H9 (cell line): Measurements from ENCODE around the gene TMEM217. TPM values are rescaled to one million over a fixed set of nuclear protein-coding genes. Genes with fewer than 3 reads are reported as not detected.

Experiments used
- DNase-seq: peaks from one replicate; pipeline ENCODE4 v3.0.0-alpha.2; 2017
- H2AFZ ChIP-seq: one replicate; pipeline ENCODE4 v1.6.1; 2013; ENCODE audit warnings: mild to moderate bottlenecking, low read length, control low read depth, moderate library complexity
- H2AK5ac ChIP-seq: 2 replicates; pipeline ENCODE4 v1.6.1; 2013; ENCODE audit warnings: low read length, control low read depth, mixed read lengths; ENCODE audit not compliant: insufficient read length
- H2BK120ac ChIP-seq: one replicate; pipeline ENCODE4 v1.6.1; 2013; ENCODE audit warnings: low read depth, mild to moderate bottlenecking, low read length, control low read depth, inconsistent platforms; ENCODE audit not compliant: poor library complexity, severe bottlenecking
- H2BK12ac ChIP-seq: 2 replicates; pipeline ENCODE4 v1.6.1; 2013; ENCODE audit warnings: low read length, control low read depth, mixed read lengths, low read depth; ENCODE audit not compliant: insufficient read length
- H2BK15ac ChIP-seq: 2 replicates; pipeline ENCODE4 v1.6.1; 2013; ENCODE audit warnings: low read depth, low read length, control low read depth
- H2BK20ac ChIP-seq: one replicate; pipeline ENCODE4 v1.6.1; 2013; ENCODE audit warnings: low read depth, mild to moderate bottlenecking, low read length, control low read depth, inconsistent platforms; ENCODE audit not compliant: poor library complexity, severe bottlenecking
- H2BK5ac ChIP-seq: 2 replicates; pipeline ENCODE4 v1.6.1; 2013; ENCODE audit warnings: low read length, control low read depth, mixed read lengths; ENCODE audit not compliant: insufficient read length
- H3K14ac ChIP-seq: 2 replicates; pipeline ENCODE4 v1.6.1; 2013; ENCODE audit warnings: low read length, control low read depth; ENCODE audit not compliant: insufficient read depth
- H3K18ac ChIP-seq: 2 replicates; pipeline ENCODE4 v1.6.1; 2013; ENCODE audit warnings: low read depth, mild to moderate bottlenecking, mixed read lengths, low read length, control low read depth; ENCODE audit not compliant: insufficient read length
- H3K23ac ChIP-seq: 2 replicates; pipeline ENCODE4 v1.6.1; 2013; ENCODE audit warnings: low read length, control low read depth, mixed read lengths, low read depth; ENCODE audit not compliant: insufficient read length
- H3K23me2 ChIP-seq: 2 replicates; pipeline ENCODE4 v1.6.1; 2013; ENCODE audit warnings: low read depth, mild to moderate bottlenecking, mixed read lengths, low read length, control low read depth; ENCODE audit not compliant: insufficient read length, poor library complexity, severe bottlenecking
- H3K27ac ChIP-seq: 2 replicates; pipeline ENCODE4 v1.5.1; 2013; ENCODE audit warnings: low read length, control low read depth, mixed read lengths, low read depth; ENCODE audit not compliant: insufficient read length
- H3K27me3 ChIP-seq: 2 replicates; pipeline ENCODE4 v1.6.1; 2013; ENCODE audit warnings: low read length, control low read depth, inconsistent platforms; ENCODE audit not compliant: insufficient read depth
- H3K4ac ChIP-seq: 2 replicates; pipeline ENCODE4 v1.6.1; 2013; ENCODE audit warnings: low read depth, mild to moderate bottlenecking, control low read depth, inconsistent platforms, low read length, moderate library complexity
- H3K4me1 ChIP-seq: 2 replicates; pipeline ENCODE4 v1.6.1; 2013; ENCODE audit warnings: low read length, control low read depth, inconsistent platforms; ENCODE audit not compliant: insufficient read depth
- H3K4me2 ChIP-seq: 2 replicates; pipeline ENCODE4 v1.6.1; 2013; ENCODE audit warnings: low read length, control low read depth, mixed read lengths; ENCODE audit not compliant: insufficient read length, insufficient read depth
- H3K56ac ChIP-seq: 2 replicates; pipeline ENCODE4 v1.6.1; 2013; ENCODE audit warnings: low read depth, mild to moderate bottlenecking, mixed read lengths, low read length, control low read depth; ENCODE audit not compliant: insufficient read length
- H3K79me1 ChIP-seq: 2 replicates; pipeline ENCODE4 v1.6.1; 2013; ENCODE audit warnings: low read depth, mild to moderate bottlenecking, moderate library complexity, low read length, control low read depth, inconsistent platforms; ENCODE audit not compliant: insufficient read depth, poor library complexity, severe bottlenecking
- H3K79me2 ChIP-seq: 2 replicates; pipeline ENCODE4 v1.6.1; 2013; ENCODE audit warnings: low read length, control low read depth, inconsistent platforms; ENCODE audit not compliant: insufficient read depth
- H3K9ac ChIP-seq: 2 replicates; pipeline ENCODE4 v1.6.1; 2013; ENCODE audit warnings: low read length, control low read depth, mixed read lengths; ENCODE audit not compliant: insufficient read length; ENCODE audit errors: extremely low read depth
- H3K9me3 ChIP-seq: one replicate; pipeline ENCODE4 v1.6.1; 2013; ENCODE audit warnings: low read depth, low read length, inconsistent platforms; ENCODE audit not compliant: control insufficient read depth
- H3T11ph ChIP-seq: one replicate; pipeline ENCODE4 v1.6.1; 2013; ENCODE audit warnings: mild to moderate bottlenecking, low read length, control low read depth, inconsistent platforms
- H4K20me1 ChIP-seq: one replicate; pipeline ENCODE4 v1.6.1; 2013; ENCODE audit not compliant: control insufficient read depth, insufficient read length, insufficient read depth
- H4K5ac ChIP-seq: 2 replicates; pipeline ENCODE4 v1.6.1; 2013; ENCODE audit warnings: low read depth, mild to moderate bottlenecking, mixed read lengths, low read length, control low read depth; ENCODE audit not compliant: insufficient read length
- H4K8ac ChIP-seq: replicated peaks from 2 replicates; pipeline ENCODE4 v1.6.1; 2013; ENCODE audit warnings: low read length, control low read depth, mixed read lengths, low read depth; ENCODE audit not compliant: insufficient read length
- H4K91ac ChIP-seq: 2 replicates; pipeline ENCODE4 v1.6.1; 2013; ENCODE audit warnings: low read depth, mild to moderate bottlenecking, moderate library complexity, mixed read lengths, low read length, control low read depth; ENCODE audit not compliant: insufficient read length
- H3K27ac Mint-ChIP-seq, 3 experiments: 2 replicates in 2 of 3; 3 replicates in 1 of 3; pipeline ENCODE4 v1.8.0; 2020 to 2021; ENCODE audit warnings: mixed read lengths in 3 of 3, mild to moderate bottlenecking in 1 of 3, moderate library complexity in 1 of 3
- H3K27me3 Mint-ChIP-seq: 2 replicates; pipeline ENCODE4 v1.8.0; 2021; ENCODE audit warnings: low read depth, mild to moderate bottlenecking, moderate library complexity, mixed read lengths
- H3K36me3 Mint-ChIP-seq, 3 experiments: 2 replicates in 2 of 3; 3 replicates in 1 of 3; pipeline ENCODE4 v1.8.0; 2020 to 2021; ENCODE audit warnings: low read depth in 3 of 3, mixed read lengths in 3 of 3; ENCODE audit not compliant: insufficient read depth in 1 of 3
- H3K4me1 Mint-ChIP-seq, 2 experiments: 2 replicates each; pipeline ENCODE4 v1.8.0; 2020; ENCODE audit warnings: mixed read lengths in 2 of 2
- H3K4me3 Mint-ChIP-seq, 2 experiments: 2 replicates in 1 of 2; 3 replicates in 1 of 2; pipeline ENCODE4 v1.8.0; 2020 to 2021; ENCODE audit warnings: mild to moderate bottlenecking in 2 of 2, mixed read lengths in 2 of 2, moderate library complexity in 1 of 2
- H3K9me3 Mint-ChIP-seq, 2 experiments: 2 replicates in 1 of 2; 3 replicates in 1 of 2; pipeline ENCODE4 v1.8.0; 2020; ENCODE audit warnings: mild to moderate bottlenecking in 2 of 2, mixed read lengths in 2 of 2, moderate library complexity in 1 of 2
- CTCF ChIP-seq: fragments of 200-600 bp; sonication (generic); conservative IDR thresholded peaks from 3 replicates; pipeline ENCODE4 v1.8.0; 2021; ENCODE audit warnings: antibody characterized with exemption, mild to moderate bottlenecking
- total RNA-seq: library from RNA; stranded (reverse); gene quantifications from 2 replicates; pipeline ENCODE4 v1.2.1, GENCODE V29; 2021

TMEM217 gene
- total RNA-seq, 1 experiment from 2014 or later, result 1.1 TPM

GRCh38 chr6:37253486-37254007, 4.4 kb downstream of the TMEM217 start:
- H4K20me1 ChIP-seq, result no peaks in the 10 kb centered on the region
- H3K4ac ChIP-seq, result no peak overlapping the region
- no peak overlapping the region for H3K9ac ChIP-seq
- no peak overlapping the region for H2BK15ac ChIP-seq
- H3K18ac ChIP-seq, result no peak overlapping the region
- Mint-ChIP-seq H3K27ac (no peak overlapping the region), H3K36me3 (no peaks in the 10 kb centered on the region), H3K4me3 (no peak overlapping the region), H3K9me3 (no peaks in the 10 kb centered on the region), H3K4me1 (peaks cover 14 to 19% of the 10 kb centered on the region in 2 experiments), H3K27me3 (peaks cover 22% of the 10 kb centered on the region)
- H3T11ph ChIP-seq, result no peak overlapping the region
- no peaks in the 10 kb centered on the region for H3K79me2 ChIP-seq
- H3K23ac ChIP-seq, result no peak overlapping the region
- H2BK120ac ChIP-seq, result no peak overlapping the region
- H4K91ac ChIP-seq, result no peak overlapping the region
- H2AFZ ChIP-seq, result no peak overlapping the region
- no peak overlapping the region for H2BK5ac ChIP-seq
- H3K4me2 ChIP-seq, result no peak overlapping the region
- H4K8ac ChIP-seq, result no peak overlapping the region
- no peaks in the 10 kb centered on the region for H3K27me3 ChIP-seq
- DNase-seq, result no peak
- no peak overlapping the region for H2BK12ac ChIP-seq
- H3K79me1 ChIP-seq, result no peaks in the 10 kb centered on the region
- H2BK20ac ChIP-seq, result no peak overlapping the region
- peaks cover 3% of the 10 kb centered on the region for H3K23me2 ChIP-seq
- H3K27ac ChIP-seq, result no peak overlapping the region
- no peaks in the 10 kb centered on the region for H3K4me1 ChIP-seq
- no peak overlapping the region for H4K5ac ChIP-seq
- H3K14ac ChIP-seq, result no peak overlapping the region
- TF ChIP-seq CTCF, result no peak
- no peaks in the 10 kb centered on the region for H3K9me3 ChIP-seq
- H2AK5ac ChIP-seq, result no peak overlapping the region
- no peak overlapping the region for H3K56ac ChIP-seq
